ENCODE data around the gene DCDC1.

- no peak for TF ChIP-seq CTCF (IDR thresholded peaks at IDR 0.05)
- TF ChIP-seq POLR2A (IDR thresholded peaks at IDR 0.05), result no peak
Observed at GRCh38 chr11:31419138-31419537, 49.6 kb upstream of the DCDC1 start.
